Mesendoderm (in vitro differentiated cells): ENCODE data around the gene PDE1C.

Experiments
- DNase-seq: peaks from one replicate; pipeline ENCODE4 v3.0.0; 2013
- H2AK5ac ChIP-seq: 2 replicates; pipeline ENCODE4 v1.6.1; 2013; ENCODE audit warnings: low read length, inconsistent platforms
- H2BK120ac ChIP-seq: 2 replicates; pipeline ENCODE4 v1.6.1; 2013; ENCODE audit warnings: low read depth, mild to moderate bottlenecking, low read length, moderate library complexity, mixed read lengths
- H2BK15ac ChIP-seq: replicated peaks from 2 replicates; pipeline ENCODE4 v1.6.1; 2013; ENCODE audit warnings: low read depth, mild to moderate bottlenecking, moderate library complexity
- H2BK5ac ChIP-seq: 2 replicates; pipeline ENCODE4 v1.6.1; 2013; ENCODE audit warnings: low read length, inconsistent platforms
- H3K18ac ChIP-seq: 2 replicates; pipeline ENCODE4 v1.6.1; 2013; ENCODE audit warnings: mild to moderate bottlenecking, low read length, mixed read lengths
- H3K23ac ChIP-seq: one replicate; pipeline ENCODE4 v1.6.1; 2013; ENCODE audit warnings: low read length
- H3K27ac ChIP-seq: 2 replicates; pipeline ENCODE4 v1.5.1; 2013; ENCODE audit warnings: low read depth, mild to moderate bottlenecking, inconsistent platforms, low read length, moderate library complexity
- H3K27me3 ChIP-seq: 2 replicates; pipeline ENCODE4 v1.6.1; 2013; ENCODE audit warnings: low read length, control low read depth, mild to moderate bottlenecking, inconsistent platforms; ENCODE audit not compliant: insufficient read depth, poor library complexity
- H3K36me3 ChIP-seq: 2 replicates; pipeline ENCODE4 v1.6.1; 2013; ENCODE audit warnings: low read length, inconsistent platforms; ENCODE audit not compliant: control insufficient read depth, insufficient read depth
- H3K4ac ChIP-seq: one replicate; pipeline ENCODE4 v1.6.1; 2013; ENCODE audit warnings: low read depth, mild to moderate bottlenecking, low read length, moderate library complexity
- H3K4me1 ChIP-seq: 2 replicates; pipeline ENCODE4 v1.6.1; 2013; ENCODE audit warnings: low read depth, low read length, inconsistent platforms; ENCODE audit not compliant: control insufficient read depth
- H3K4me2 ChIP-seq: 2 replicates; pipeline ENCODE4 v1.6.1; 2013; ENCODE audit warnings: low read length
- H3K4me3 ChIP-seq: 2 replicates; pipeline ENCODE4 v1.5.1; 2013; ENCODE audit warnings: mild to moderate bottlenecking, low read length
- H3K56ac ChIP-seq: one replicate; pipeline ENCODE4 v1.6.1; 2013; ENCODE audit warnings: low read length
- H3K79me1 ChIP-seq: 2 replicates; pipeline ENCODE4 v1.6.1; 2013; ENCODE audit warnings: low read length, inconsistent platforms
- H3K79me2 ChIP-seq: 2 replicates; pipeline ENCODE4 v1.6.1; 2013; ENCODE audit warnings: mild to moderate bottlenecking, low read length; ENCODE audit not compliant: control insufficient read depth, insufficient read depth
- H3K9ac ChIP-seq: 2 replicates; pipeline ENCODE4 v1.6.1; 2013; ENCODE audit warnings: low read length, inconsistent platforms
- H4K5ac ChIP-seq: one replicate; pipeline ENCODE4 v1.6.1; 2013; ENCODE audit warnings: low read length
- H4K8ac ChIP-seq: one replicate; pipeline ENCODE4 v1.6.1; 2013; ENCODE audit warnings: low read depth, mild to moderate bottlenecking, control low read depth, low read length, moderate library complexity
- whole genome bisulfite sequencing: extraction: QIAGEN DNeasy Blood & Tissue Kit; methylation state at CpG from one replicate; pipeline ENCODE4 v1.1.7; 2013; ENCODE audit warnings: low lambda C conversion rate, missing lambda C conversion rate; ENCODE audit not compliant: insufficient coverage; ENCODE audit errors: extremely low coverage; 5-methylcytosine and 5-hydroxymethylcytosine counted together

The PDE1C gene

GRCh38 chr7:32074787-32075585 is 4.8 kb upstream of the PDE1C start:
- no peak overlapping the region for H3K4me3 ChIP-seq
- no peak overlapping the region for H3K23ac ChIP-seq
- H2BK15ac ChIP-seq: no peak overlapping the region
- H3K4ac ChIP-seq: no peak overlapping the region
- no peaks in the 10 kb centered on the region for H3K36me3 ChIP-seq
- H3K56ac ChIP-seq: no peak overlapping the region
- H3K9ac ChIP-seq: no peak overlapping the region
- no peak overlapping the region for H3K18ac ChIP-seq
- H3K79me1 ChIP-seq: no peaks in the 10 kb centered on the region
- no peaks in the 10 kb centered on the region for H3K79me2 ChIP-seq
- H2AK5ac ChIP-seq: no peak overlapping the region
- no peak overlapping the region for H4K5ac ChIP-seq
- no peak for DNase-seq
- H4K8ac ChIP-seq: no peak overlapping the region
- H3K4me1 ChIP-seq: no peaks in the 10 kb centered on the region
- WGBS: no CpG with 5 or more reads among the region's 9 CpGs
- no peak overlapping the region for H2BK120ac ChIP-seq
- H3K4me2 ChIP-seq: no peak overlapping the region
- peaks cover 13% of the 10 kb centered on the region for H3K27me3 ChIP-seq
- no peak overlapping the region for H2BK5ac ChIP-seq
- no peak overlapping the region for H3K27ac ChIP-seq

- H3K9ac ChIP-seq: no peak overlapping the region
- DNase-seq: no peak
- no peak overlapping the region for H3K27ac ChIP-seq
- no CpG with 5 or more reads among the region's 1 CpG for WGBS
- no peak overlapping the region for H3K56ac ChIP-seq
- no peaks in the 10 kb centered on the region for H3K4me1 ChIP-seq
- no peak overlapping the region for H3K23ac ChIP-seq
- H2BK120ac ChIP-seq: no peak overlapping the region
- H3K79me1 ChIP-seq: no peaks in the 10 kb centered on the region
- no peak overlapping the region for H2AK5ac ChIP-seq
- H2BK5ac ChIP-seq: no peak overlapping the region
- H3K4me2 ChIP-seq: no peak overlapping the region
- no peak overlapping the region for H3K4ac ChIP-seq
- no peak overlapping the region for H3K4me3 ChIP-seq
- no peak overlapping the region for H4K5ac ChIP-seq
- H3K27me3 ChIP-seq: peaks cover 27% of the 10 kb centered on the region
- H3K18ac ChIP-seq: no peak overlapping the region
- no peak overlapping the region for H4K8ac ChIP-seq
- H3K79me2 ChIP-seq: no peaks in the 10 kb centered on the region
- H3K36me3 ChIP-seq: no peaks in the 10 kb centered on the region
- no peak overlapping the region for H2BK15ac ChIP-seq
Measured at GRCh38 chr7:32073533-32073932, 3.3 kb upstream of the PDE1C start.

GRCh38 chr7:32072397-32072796 is 2.2 kb upstream of the PDE1C start:
- H3K27me3 ChIP-seq: peaks cover 31% of the 10 kb centered on the region
- H3K23ac ChIP-seq: no peak overlapping the region

GRCh38 chr7:32071466-32072091 is 1.4 kb upstream of the PDE1C start:
- Histone ChIP-seq H3K36me3 (no peaks in the 10 kb centered on the region), H2AK5ac (no peak overlapping the region), H2BK15ac (no peak overlapping the region), H2BK5ac (no peak overlapping the region), H3K27ac (no peak overlapping the region), H3K18ac (no peak overlapping the region), H4K5ac (no peak overlapping the region), H3K79me1 (no peaks in the 10 kb centered on the region), H3K79me2 (no peaks in the 10 kb centered on the region), H3K4ac (no peak overlapping the region), H3K56ac (no peak overlapping the region), H4K8ac (no peak overlapping the region), H3K4me1 (no peaks in the 10 kb centered on the region), H3K27me3 (peaks cover 31% of the 10 kb centered on the region), H3K4me3 (no peak overlapping the region), H3K4me2 (no peak overlapping the region), H2BK120ac (no peak overlapping the region), H3K9ac (no peak overlapping the region), H3K23ac (no peak overlapping the region)
- no peak for DNase-seq
- no CpG with 5 or more reads among the region's 6 CpGs for WGBS

More at GRCh38 chr7:32072397-32072796, 2.2 kb upstream of the PDE1C start:
- no peak overlapping the region for H4K8ac ChIP-seq
- no peak overlapping the region for H2AK5ac ChIP-seq
- H3K4me2 ChIP-seq: no peak overlapping the region
- no peak for DNase-seq
- no peaks in the 10 kb centered on the region for H3K4me1 ChIP-seq
- H2BK15ac ChIP-seq: no peak overlapping the region
- no peak overlapping the region for H3K56ac ChIP-seq
- H3K79me1 ChIP-seq: no peaks in the 10 kb centered on the region
- no peak overlapping the region for H3K9ac ChIP-seq
- no peaks in the 10 kb centered on the region for H3K79me2 ChIP-seq
- H3K18ac ChIP-seq: no peak overlapping the region
- H2BK5ac ChIP-seq: no peak overlapping the region
- no CpG with 5 or more reads among the region's 2 CpGs for WGBS
- no peak overlapping the region for H4K5ac ChIP-seq
- no peaks in the 10 kb centered on the region for H3K36me3 ChIP-seq
- no peak overlapping the region for H3K27ac ChIP-seq
- no peak overlapping the region for H3K4me3 ChIP-seq
- H2BK120ac ChIP-seq: no peak overlapping the region
- no peak overlapping the region for H3K4ac ChIP-seq

GRCh38 chr7:32070051-32070405 is 179 bp downstream of the PDE1C start:
- H3K23ac ChIP-seq: no peak overlapping the region
- H3K4me1 ChIP-seq: no peaks in the 10 kb centered on the region
- H2BK15ac ChIP-seq: no peak overlapping the region
- H2BK120ac ChIP-seq: no peak overlapping the region
- H3K9ac ChIP-seq: no peak overlapping the region
- no peaks in the 10 kb centered on the region for H3K79me2 ChIP-seq
- H2AK5ac ChIP-seq: no peak overlapping the region
- no peak overlapping the region for H3K4me3 ChIP-seq
- H3K27ac ChIP-seq: no peak overlapping the region
- no peak overlapping the region for H4K5ac ChIP-seq
- no peak overlapping the region for H2BK5ac ChIP-seq
- H3K18ac ChIP-seq: no peak overlapping the region
- H3K79me1 ChIP-seq: no peaks in the 10 kb centered on the region
- peaks cover 31% of the 10 kb centered on the region for H3K27me3 ChIP-seq
- H3K4ac ChIP-seq: no peak overlapping the region
- H3K56ac ChIP-seq: no peak overlapping the region
- H3K4me2 ChIP-seq: peak overlapping the region; percentile 54
- no peaks in the 10 kb centered on the region for H3K36me3 ChIP-seq
- WGBS: no CpG with 5 or more reads among the region's 9 CpGs
- no peak overlapping the region for H4K8ac ChIP-seq
- no peak for DNase-seq
